SU-DHL-6 (cell line): ENCODE results near the gene TXNRD2.

Experiments used
- CTCF ChIP-seq: fragments of 200-600 bp; sonication (generic); IDR thresholded peaks from one replicate; pipeline ENCODE4 v1.5.1; 2017; ENCODE audit warnings: antibody characterized with exemption, mild to moderate bottlenecking, low read length, moderate library complexity; ENCODE audit not compliant: insufficient read depth, poor library complexity, severe bottlenecking
- EZH2phosphoT487 ChIP-seq: fragments of 200-600 bp; sonication (generic), shearing (Covaris generic); conservative IDR thresholded peaks from 2 replicates; pipeline ENCODE4 v1.6.1; 2018; ENCODE audit warnings: mild to moderate bottlenecking, antibody characterized with exemption, low read length, moderate library complexity, mixed read lengths

GRCh38 chr22:19990188-19990587 is 48.6 kb upstream of the TXNRD2 start:
- TF ChIP-seq CTCF, result no peak
- no peak for TF ChIP-seq EZH2phosphoT487
